GM23338 (cell line): ENCODE results near the gene HSD17B11. TPM values are rescaled to one million over a fixed set of nuclear protein-coding genes. Genes with fewer than 3 reads are reported as not detected.

Experiments
- ATAC-seq: fragments of 200-7000 bp; cut with Tn5 transposase; 3 replicates; pipeline ENCODE4 v1.9.1; 2020
- DNase-seq: peaks from one replicate; pipeline ENCODE4 v3.0.0-alpha.2; 2015; ENCODE audit warnings: low spot score
- H2AFZ ChIP-seq: fragments of 200-600 bp; sonication (generic); 2 replicates; pipeline ENCODE4 v1.8.0; 2016; ENCODE audit warnings: antibody characterized with exemption, mild to moderate bottlenecking, moderate library complexity
- H3F3A ChIP-seq: fragments of 200-600 bp; sonication (generic); replicated peaks from 2 replicates; pipeline ENCODE4 v1.8.0; 2017; ENCODE audit warnings: antibody characterized with exemption, mixed run types, low read depth
- H3K27ac ChIP-seq: fragments of 200-600 bp; sonication (generic); 2 replicates; pipeline ENCODE4 v1.6.1; 2016; ENCODE audit warnings: low read depth
- H3K27me3 ChIP-seq: fragments of 200-600 bp; sonication (generic); 2 replicates; pipeline ENCODE4 v1.8.0; 2016; ENCODE audit warnings: mild to moderate bottlenecking, mixed run types, moderate library complexity; ENCODE audit not compliant: insufficient read depth
- H3K36me3 ChIP-seq: fragments of 200-600 bp; sonication (generic); 2 replicates; pipeline ENCODE4 v1.8.0; 2016; ENCODE audit warnings: mild to moderate bottlenecking; ENCODE audit not compliant: insufficient read depth
- H3K4me1 ChIP-seq: fragments of 200-600 bp; sonication (generic); 2 replicates; pipeline ENCODE4 v1.8.0; 2016; ENCODE audit warnings: mild to moderate bottlenecking, moderate library complexity; ENCODE audit not compliant: insufficient read depth
- H3K4me2 ChIP-seq: fragments of 200-600 bp; sonication (generic); 2 replicates; pipeline ENCODE4 v1.7.1; 2017; ENCODE audit warnings: mixed run types
- H3K4me3 ChIP-seq: fragments of 200-600 bp; sonication (generic); 2 replicates; pipeline ENCODE4 v1.6.1; 2016; ENCODE audit warnings: mixed run types
- H3K79me2 ChIP-seq: fragments of 200-600 bp; sonication (generic); replicated peaks from 2 replicates; pipeline ENCODE4 v1.8.0; 2017; ENCODE audit warnings: mild to moderate bottlenecking; ENCODE audit not compliant: insufficient read depth
- H3K9me2 ChIP-seq: fragments of 200-600 bp; sonication (generic); 2 replicates; pipeline ENCODE4 v1.8.0; 2017; ENCODE audit not compliant: insufficient read depth
- H4K20me1 ChIP-seq: fragments of 200-600 bp; sonication (generic); replicated peaks from 2 replicates; pipeline ENCODE4 v1.8.0; 2017; ENCODE audit warnings: mild to moderate bottlenecking; ENCODE audit not compliant: insufficient read depth
- H3K27ac Mint-ChIP-seq: 2 replicates; pipeline ENCODE4 v1.8.0; 2020; ENCODE audit warnings: inconsistent platforms, mild to moderate bottlenecking, moderate library complexity, mixed read lengths
- H3K27me3 Mint-ChIP-seq: 3 replicates; pipeline ENCODE4 v1.8.0; 2022; ENCODE audit warnings: low read depth, mild to moderate bottlenecking, moderate library complexity, mixed read lengths, inconsistent platforms; ENCODE audit not compliant: insufficient read depth, poor library complexity
- H3K36me3 Mint-ChIP-seq: 3 replicates; pipeline ENCODE4 v1.8.0; 2021; ENCODE audit warnings: low read depth, mild to moderate bottlenecking, inconsistent platforms, moderate library complexity, mixed read lengths
- H3K4me1 Mint-ChIP-seq: 3 replicates; pipeline ENCODE4 v1.8.0; 2020; ENCODE audit warnings: mild to moderate bottlenecking, inconsistent platforms, mixed read lengths
- H3K4me3 Mint-ChIP-seq: 3 replicates; pipeline ENCODE4 v1.8.0; 2021; ENCODE audit warnings: moderate library complexity, mild to moderate bottlenecking, inconsistent platforms, mixed read lengths
- H3K9me3 Mint-ChIP-seq: 3 replicates; pipeline ENCODE4 v1.8.0; 2020; ENCODE audit warnings: moderate library complexity, mild to moderate bottlenecking, inconsistent platforms, mixed read lengths
- CREB1 ChIP-seq: fragments of 250-450 bp; sonication (Bioruptor Pico); IDR thresholded peaks from 2 replicates; pipeline ENCODE4 v1.5.0; 2020; ENCODE audit warnings: low read depth, mild to moderate bottlenecking, moderate library complexity
- JUNB ChIP-seq: IDR thresholded peaks from one replicate; pipeline ENCODE4 v1.6.1; 2016; ENCODE audit warnings: antibody characterized with exemption; ENCODE audit not compliant: unreplicated experiment
- NANOG ChIP-seq: IDR thresholded peaks from 2 replicates; pipeline ENCODE4 v1.6.1; 2016; ENCODE audit warnings: antibody characterized with exemption, borderline replicate concordance
- POLR2AphosphoS5 ChIP-seq: IDR thresholded peaks from 2 replicates; pipeline ENCODE4 v1.6.1; 2016; ENCODE audit warnings: antibody characterized with exemption, low read depth
- STAT1 ChIP-seq: IDR thresholded peaks from one replicate; pipeline ENCODE4 v1.6.1; 2016; ENCODE audit warnings: antibody characterized with exemption; ENCODE audit not compliant: unreplicated experiment
- ZNF114 ChIP-seq: fragments of 250-450 bp; sonication (Bioruptor Pico); IDR thresholded peaks from 2 replicates; pipeline ENCODE4 v1.5.0; 2020; ENCODE audit warnings: mild to moderate bottlenecking, moderate library complexity
- ZNF331 ChIP-seq: fragments of 250-450 bp; sonication (Bioruptor Pico); IDR thresholded peaks from 2 replicates; pipeline ENCODE4 v1.5.0; 2020; ENCODE audit warnings: low read depth, mild to moderate bottlenecking, moderate library complexity
- ZNF462 ChIP-seq: fragments of 250-450 bp; sonication (Bioruptor Pico); IDR thresholded peaks from 2 replicates; pipeline ENCODE4 v1.5.0; 2020; ENCODE audit warnings: mild to moderate bottlenecking, moderate library complexity
- polyA plus RNA-seq: library from polyadenylated mRNA; unstranded; fragments of >200 nt; fragmentation: Nextera tagmentation; extraction: Ambion mirVana; gene quantifications from 2 replicates; pipeline ENCODE4 v1.2.1, GENCODE V29; 2016
- total RNA-seq: library from RNA; depleted of rRNA; stranded (reverse); fragments of >200 nt; shearing (Covaris generic); gene quantifications from 2 replicates; pipeline ENCODE4 v1.2.3, GENCODE V29; 2014
- TF ChIP-seq, protein P1 (sequence below): IDR thresholded peaks from one replicate; pipeline ENCODE4 v1.6.1; 2018; ENCODE audit warnings: antibody characterized with exemption; ENCODE audit not compliant: unreplicated experiment
- TF ChIP-seq, protein P2 (sequence below), 2 experiments: fragments of 200-600 bp in 1 of 2; sonication (generic) in 1 of 2; conservative IDR thresholded peaks; 2 replicates each; pipeline versions ENCODE4 v1.5.1 to v1.6.1; 2016 to 2017; ENCODE audit warnings: antibody characterized with exemption in 2 of 2, low read depth in 2 of 2, mild to moderate bottlenecking in 2 of 2, moderate library complexity in 1 of 2

The HSD17B11 gene
- total and polyA plus RNA-seq, 2 experiments from 2014 or later, result 9.7 to 14.8 TPM

- TF ChIP-seq, protein P1, sequence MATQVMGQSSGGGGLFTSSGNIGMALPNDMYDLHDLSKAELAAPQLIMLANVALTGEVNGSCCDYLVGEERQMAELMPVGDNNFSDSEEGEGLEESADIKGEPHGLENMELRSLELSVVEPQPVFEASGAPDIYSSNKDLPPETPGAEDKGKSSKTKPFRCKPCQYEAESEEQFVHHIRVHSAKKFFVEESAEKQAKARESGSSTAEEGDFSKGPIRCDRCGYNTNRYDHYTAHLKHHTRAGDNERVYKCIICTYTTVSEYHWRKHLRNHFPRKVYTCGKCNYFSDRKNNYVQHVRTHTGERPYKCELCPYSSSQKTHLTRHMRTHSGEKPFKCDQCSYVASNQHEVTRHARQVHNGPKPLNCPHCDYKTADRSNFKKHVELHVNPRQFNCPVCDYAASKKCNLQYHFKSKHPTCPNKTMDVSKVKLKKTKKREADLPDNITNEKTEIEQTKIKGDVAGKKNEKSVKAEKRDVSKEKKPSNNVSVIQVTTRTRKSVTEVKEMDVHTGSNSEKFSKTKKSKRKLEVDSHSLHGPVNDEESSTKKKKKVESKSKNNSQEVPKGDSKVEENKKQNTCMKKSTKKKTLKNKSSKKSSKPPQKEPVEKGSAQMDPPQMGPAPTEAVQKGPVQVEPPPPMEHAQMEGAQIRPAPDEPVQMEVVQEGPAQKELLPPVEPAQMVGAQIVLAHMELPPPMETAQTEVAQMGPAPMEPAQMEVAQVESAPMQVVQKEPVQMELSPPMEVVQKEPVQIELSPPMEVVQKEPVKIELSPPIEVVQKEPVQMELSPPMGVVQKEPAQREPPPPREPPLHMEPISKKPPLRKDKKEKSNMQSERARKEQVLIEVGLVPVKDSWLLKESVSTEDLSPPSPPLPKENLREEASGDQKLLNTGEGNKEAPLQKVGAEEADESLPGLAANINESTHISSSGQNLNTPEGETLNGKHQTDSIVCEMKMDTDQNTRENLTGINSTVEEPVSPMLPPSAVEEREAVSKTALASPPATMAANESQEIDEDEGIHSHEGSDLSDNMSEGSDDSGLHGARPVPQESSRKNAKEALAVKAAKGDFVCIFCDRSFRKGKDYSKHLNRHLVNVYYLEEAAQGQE, result no peak
- no peak for TF ChIP-seq POLR2AphosphoS5
Measured at GRCh38 chr4:87321888-87322287, 69.1 kb downstream of the HSD17B11 start (continued).

DNA sequence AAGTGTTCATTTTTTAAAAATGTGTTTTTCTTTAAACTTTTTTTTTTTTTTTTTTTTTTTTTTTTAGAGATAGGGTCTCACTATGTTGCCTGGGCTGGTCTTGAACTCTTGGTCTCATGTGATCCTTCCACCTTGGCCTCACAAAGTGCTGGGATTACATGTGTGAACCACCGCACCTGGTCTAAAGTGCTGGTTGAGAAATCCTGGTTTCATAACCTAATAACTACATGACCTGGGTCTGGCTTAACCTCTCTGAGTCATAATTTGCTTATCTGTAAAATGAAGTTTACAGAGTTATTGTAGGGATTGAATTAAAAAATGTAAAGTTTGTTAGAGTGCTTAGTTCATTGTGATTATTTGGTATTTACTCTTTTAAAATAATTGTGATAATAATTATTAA, 73.5 kb downstream of the HSD17B11 start:
- H3K79me2 ChIP-seq, result no peaks in the 10 kb centered on the region
- no peak for ATAC-seq
- Mint-ChIP-seq H3K9me3 (no peaks in the 10 kb centered on the region), H3K27me3 (no peaks in the 10 kb centered on the region), H3K36me3 (no peaks in the 10 kb centered on the region), H3K4me3 (no peak overlapping the region), H3K27ac (no peak overlapping the region), H3K4me1 (no peaks in the 10 kb centered on the region)
- H3K4me2 ChIP-seq, result no peak overlapping the region
- no peaks in the 10 kb centered on the region for H3K4me1 ChIP-seq
- H3K27ac ChIP-seq, result no peak overlapping the region
- H3K4me3 ChIP-seq, result no peak overlapping the region
- H3K27me3 ChIP-seq, result no peaks in the 10 kb centered on the region
- no peaks in the 10 kb centered on the region for H3K36me3 ChIP-seq
- no peak for DNase-seq
- no peak overlapping the region for H2AFZ ChIP-seq
- H3F3A ChIP-seq, result no peaks in the 10 kb centered on the region
- H4K20me1 ChIP-seq, result no peaks in the 10 kb centered on the region
- 0 out of 2 replicates have a peak, but pooled peaks cover 5% of the 10 kb centered on the region for H3K9me2 ChIP-seq
- TF ChIP-seq CREB1 (CRISPR knock-in tag) (no peak), NANOG (no peak), ZNF462 (no peak), POLR2AphosphoS5 (no peak), ZNF331 (CRISPR knock-in tag) (no peak), ZNF114 (CRISPR knock-in tag) (no peak), JUNB (no peak), STAT1 (no peak)
- TF ChIP-seq, protein P2, sequence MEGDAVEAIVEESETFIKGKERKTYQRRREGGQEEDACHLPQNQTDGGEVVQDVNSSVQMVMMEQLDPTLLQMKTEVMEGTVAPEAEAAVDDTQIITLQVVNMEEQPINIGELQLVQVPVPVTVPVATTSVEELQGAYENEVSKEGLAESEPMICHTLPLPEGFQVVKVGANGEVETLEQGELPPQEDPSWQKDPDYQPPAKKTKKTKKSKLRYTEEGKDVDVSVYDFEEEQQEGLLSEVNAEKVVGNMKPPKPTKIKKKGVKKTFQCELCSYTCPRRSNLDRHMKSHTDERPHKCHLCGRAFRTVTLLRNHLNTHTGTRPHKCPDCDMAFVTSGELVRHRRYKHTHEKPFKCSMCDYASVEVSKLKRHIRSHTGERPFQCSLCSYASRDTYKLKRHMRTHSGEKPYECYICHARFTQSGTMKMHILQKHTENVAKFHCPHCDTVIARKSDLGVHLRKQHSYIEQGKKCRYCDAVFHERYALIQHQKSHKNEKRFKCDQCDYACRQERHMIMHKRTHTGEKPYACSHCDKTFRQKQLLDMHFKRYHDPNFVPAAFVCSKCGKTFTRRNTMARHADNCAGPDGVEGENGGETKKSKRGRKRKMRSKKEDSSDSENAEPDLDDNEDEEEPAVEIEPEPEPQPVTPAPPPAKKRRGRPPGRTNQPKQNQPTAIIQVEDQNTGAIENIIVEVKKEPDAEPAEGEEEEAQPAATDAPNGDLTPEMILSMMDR (conservative IDR thresholded peaks at IDR 0.05; ENCODE audit: low read depth in 2 of 2), result no peak
